Muscle layer of duodenum (tissue), 2 donors: Measurements from ENCODE around the gene PARVA.

Experiments used
- H3K27ac ChIP-seq: one replicate; pipeline ENCODE4 v1.7.0; 2013; ENCODE audit warnings: mild to moderate bottlenecking, low read length
- H3K27me3 ChIP-seq: one replicate; pipeline ENCODE4 v1.7.0; 2013; ENCODE audit warnings: low read depth, mild to moderate bottlenecking, control low read depth, low read length
- H3K36me3 ChIP-seq, 2 donors: one replicate each; pipeline ENCODE4 v1.7.0; 2013; ENCODE audit warnings: low read length in 2 of 2, control low read depth in 1 of 2, mild to moderate bottlenecking in 1 of 2; ENCODE audit not compliant: insufficient read depth in 2 of 2, control insufficient read depth in 1 of 2
- H3K4me1 ChIP-seq, 2 donors: one replicate each; pipeline ENCODE4 v1.7.0; 2013; ENCODE audit warnings: low read length in 2 of 2, mild to moderate bottlenecking in 2 of 2, control low read depth in 1 of 2, moderate library complexity in 1 of 2; ENCODE audit not compliant: insufficient read depth in 2 of 2, control insufficient read depth in 1 of 2
- H3K4me3 ChIP-seq, 2 donors: one replicate each; pipeline ENCODE4 v1.7.0; 2013; ENCODE audit warnings: low read length in 2 of 2, low read depth in 1 of 2, mild to moderate bottlenecking in 1 of 2
- H3K9me3 ChIP-seq, 2 donors: one replicate each; pipeline ENCODE4 v1.7.0; 2013; ENCODE audit warnings: low read length in 2 of 2, control low read depth in 1 of 2, mild to moderate bottlenecking in 1 of 2; ENCODE audit not compliant: control insufficient read depth in 1 of 2
- donor health status: healthy.

Gene PARVA

GRCh38 chr11:12461516-12461915, 84.1 kb downstream of the PARVA start:
- H3K4me3 ChIP-seq: no peak overlapping the region
- peaks cover 0 to 39% of the 10 kb centered on the region in 2 donors for H3K4me1 ChIP-seq
- H3K9me3 ChIP-seq: peaks cover 0 to 4% of the 10 kb centered on the region in 2 donors
- H3K36me3 ChIP-seq: peaks cover 0 to 9% of the 10 kb centered on the region in 2 donors
- H3K27me3 ChIP-seq: no peaks in the 10 kb centered on the region
- H3K27ac ChIP-seq: no peak overlapping the region

GRCh38 chr11:12464303-12464702, 86.9 kb downstream of the PARVA start:
- Histone ChIP-seq H3K4me1 (peaks cover 3 to 26% of the 10 kb centered on the region in 2 donors), H3K27me3 (no peaks in the 10 kb centered on the region), H3K9me3 (peaks cover 0 to 4% of the 10 kb centered on the region in 2 donors), H3K4me3 (no peak overlapping the region), H3K36me3 (peaks cover 0 to 9% of the 10 kb centered on the region in 2 donors), H3K27ac (no peak overlapping the region)

GRCh38 chr11:12465332-12465731, 88.0 kb downstream of the PARVA start:
- H3K27me3 ChIP-seq: no peaks in the 10 kb centered on the region
- H3K4me3 ChIP-seq: no peak overlapping the region
- H3K9me3 ChIP-seq: peaks cover 0 to 4% of the 10 kb centered on the region in 2 donors
- H3K27ac ChIP-seq: no peak overlapping the region
- peaks cover 10 to 33% of the 10 kb centered on the region in 2 donors for H3K4me1 ChIP-seq
- H3K36me3 ChIP-seq: peaks cover 0 to 9% of the 10 kb centered on the region in 2 donors

- no peak overlapping the region for H3K4me3 ChIP-seq
- peaks cover 0 to 4% of the 10 kb centered on the region in 2 donors for H3K9me3 ChIP-seq
- H3K27me3 ChIP-seq: no peaks in the 10 kb centered on the region
- peaks cover 13 to 34% of the 10 kb centered on the region in 2 donors for H3K4me1 ChIP-seq
- no peak overlapping the region for H3K27ac ChIP-seq
- H3K36me3 ChIP-seq: peaks cover 0 to 9% of the 10 kb centered on the region in 2 donors
These were observed 90.2 kb downstream of the PARVA start for GRCh38 chr11:12467610-12468009.

- Histone ChIP-seq H3K27me3 (no peaks in the 10 kb centered on the region), H3K36me3 (peaks cover 9% of the 10 kb centered on the region in 2 donors), H3K4me3 (peak overlapping the region in 1 of 2 donors; percentile 9), H3K9me3 (peaks cover 0 to under 1% of the 10 kb centered on the region in 2 donors), H3K27ac (peak overlapping the region; percentile 32), H3K4me1 (peaks cover 14 to 43% of the 10 kb centered on the region in 2 donors)
These were observed 92.1 kb downstream of the PARVA start for GRCh38 chr11:12469451-12469850.

- Histone ChIP-seq H3K4me1 (peaks cover 14 to 43% of the 10 kb centered on the region in 2 donors), H3K9me3 (no peaks in the 10 kb centered on the region), H3K4me3 (no peak overlapping the region), H3K36me3 (peaks cover 12 to 13% of the 10 kb centered on the region in 2 donors), H3K27me3 (no peaks in the 10 kb centered on the region), H3K27ac (peak overlapping the region; percentile 32)
These were observed 92.9 kb downstream of the PARVA start for GRCh38 chr11:12470236-12470635.

- no peaks in the 10 kb centered on the region for H3K9me3 ChIP-seq
- H3K27me3 ChIP-seq: no peaks in the 10 kb centered on the region
- H3K27ac ChIP-seq: no peak overlapping the region
- H3K4me3 ChIP-seq: no peak overlapping the region
- H3K36me3 ChIP-seq: peaks cover 21 to 28% of the 10 kb centered on the region in 2 donors
- peaks cover 14 to 43% of the 10 kb centered on the region in 2 donors for H3K4me1 ChIP-seq
These were observed 95.1 kb downstream of the PARVA start for GRCh38 chr11:12472401-12473005.

GRCh38 chr11:12473381-12473780, 96.0 kb downstream of the PARVA start:
- Histone ChIP-seq H3K27ac (no peak overlapping the region), H3K4me1 (peaks cover 14 to 41% of the 10 kb centered on the region in 2 donors), H3K4me3 (no peak overlapping the region), H3K27me3 (no peaks in the 10 kb centered on the region), H3K9me3 (no peaks in the 10 kb centered on the region), H3K36me3 (peaks cover 21 to 36% of the 10 kb centered on the region in 2 donors)

- Histone ChIP-seq H3K36me3 (peaks cover 21 to 36% of the 10 kb centered on the region in 2 donors), H3K27ac (no peak overlapping the region), H3K4me1 (peaks cover 8 to 33% of the 10 kb centered on the region in 2 donors), H3K27me3 (no peaks in the 10 kb centered on the region), H3K9me3 (no peaks in the 10 kb centered on the region), H3K4me3 (no peak overlapping the region)
These were observed 97.5 kb downstream of the PARVA start for GRCh38 chr11:12474871-12475270.

- Histone ChIP-seq H3K4me3 (no peak overlapping the region), H3K36me3 (peaks cover 22 to 43% of the 10 kb centered on the region in 2 donors), H3K27me3 (no peaks in the 10 kb centered on the region), H3K27ac (no peak overlapping the region), H3K4me1 (peaks cover 0 to 15% of the 10 kb centered on the region in 2 donors), H3K9me3 (no peaks in the 10 kb centered on the region)
These were observed 101.4 kb downstream of the PARVA start for GRCh38 chr11:12478743-12479142.

GRCh38 chr11:12480401-12480800, 103.0 kb downstream of the PARVA start:
- Histone ChIP-seq H3K27ac (no peak overlapping the region), H3K36me3 (peaks cover 14 to 31% of the 10 kb centered on the region in 2 donors), H3K4me3 (no peak overlapping the region)

GRCh38 chr11:12482839-12483238, 105.5 kb downstream of the PARVA start:
- H3K27me3 ChIP-seq: no peaks in the 10 kb centered on the region
- H3K4me3 ChIP-seq: no peak overlapping the region
- no peaks in the 10 kb centered on the region for H3K9me3 ChIP-seq
- peaks cover 0 to 14% of the 10 kb centered on the region in 2 donors for H3K4me1 ChIP-seq
- H3K36me3 ChIP-seq: peaks cover 10 to 20% of the 10 kb centered on the region in 2 donors
- H3K27ac ChIP-seq: peak overlapping the region; percentile 33

More at GRCh38 chr11:12480401-12480800, 103.0 kb downstream of the PARVA start:
- H3K4me1 ChIP-seq: peaks cover 0 to 15% of the 10 kb centered on the region in 2 donors
- no peaks in the 10 kb centered on the region for H3K27me3 ChIP-seq
- H3K9me3 ChIP-seq: no peaks in the 10 kb centered on the region
